GM12801 (cell line): Measurements from ENCODE around the gene ESYT1.

Source experiments
- CTCF ChIP-seq: IDR thresholded peaks from one replicate; pipeline ENCODE4 v1.5.1; 2011; ENCODE audit warnings: control low read depth; ENCODE audit not compliant: insufficient read length; ENCODE audit errors: extremely low read depth

ESYT1 gene

GRCh38 chr12:56160894-56161689, 33.0 kb downstream of the ESYT1 start:
- no peak for TF ChIP-seq CTCF

- no peak for TF ChIP-seq CTCF
Observed at GRCh38 chr12:56161690-56162351, 33.8 kb downstream of the ESYT1 start.

- no peak for TF ChIP-seq CTCF
Observed at GRCh38 chr12:56162468-56163290, 34.6 kb downstream of the ESYT1 start.

- TF ChIP-seq CTCF: no peak
Observed at GRCh38 chr12:56163533-56164344, 35.7 kb downstream of the ESYT1 start.

- TF ChIP-seq CTCF: no peak
Observed at GRCh38 chr12:56164345-56164729, 36.3 kb downstream of the ESYT1 start.

GRCh38 chr12:56165369-56165768, 37.3 kb downstream of the ESYT1 start:
- no peak for TF ChIP-seq CTCF
